Trophoblast cell (in vitro differentiated cells and primary cell): ENCODE measurements around the gene POLR2C.
A peak's percentile ranks its signal among the peaks of the same experiment; 100 is the strongest.

ENCODE experiments used
- DNase-seq, 2 donors: peaks; one replicate each; pipeline ENCODE4 v3.0.0-alpha.2; 2016
- H2AFZ ChIP-seq: 2 replicates; pipeline ENCODE4 v1.6.1; 2013; ENCODE audit warnings: low read length, moderate library complexity, mild to moderate bottlenecking; ENCODE audit not compliant: insufficient read depth, poor library complexity
- H2AK5ac ChIP-seq: 2 replicates; pipeline ENCODE4 v1.6.1; 2013; ENCODE audit warnings: mild to moderate bottlenecking, low read length
- H2BK120ac ChIP-seq: 2 replicates; pipeline ENCODE4 v1.6.1; 2013; ENCODE audit warnings: low read length, mild to moderate bottlenecking, moderate library complexity; ENCODE audit not compliant: insufficient read depth, poor library complexity
- H2BK12ac ChIP-seq: 2 replicates; pipeline ENCODE4 v1.6.1; 2013; ENCODE audit warnings: mild to moderate bottlenecking, low read length, moderate library complexity
- H2BK5ac ChIP-seq: 2 replicates; pipeline ENCODE4 v1.6.1; 2013; ENCODE audit warnings: low read length, low read depth, moderate library complexity, mild to moderate bottlenecking; ENCODE audit not compliant: poor library complexity
- H3K14ac ChIP-seq: 2 replicates; pipeline ENCODE4 v1.6.1; 2013; ENCODE audit warnings: mild to moderate bottlenecking, low read length
- H3K18ac ChIP-seq: 2 replicates; pipeline ENCODE4 v1.6.1; 2013; ENCODE audit warnings: mild to moderate bottlenecking, low read length
- H3K23ac ChIP-seq: 2 replicates; pipeline ENCODE4 v1.6.1; 2013; ENCODE audit warnings: low read length
- H3K27ac ChIP-seq: 2 replicates; pipeline ENCODE4 v1.5.1; 2013; ENCODE audit warnings: low read depth, mild to moderate bottlenecking, inconsistent platforms, low read length, moderate library complexity
- H3K27me3 ChIP-seq: 2 replicates; pipeline ENCODE4 v1.6.1; 2013; ENCODE audit warnings: inconsistent platforms, mild to moderate bottlenecking, low read length, moderate library complexity; ENCODE audit not compliant: insufficient read depth
- H3K36me3 ChIP-seq, 2 experiments: 1 replicate in 1 of 2; 2 replicates in 1 of 2; pipeline ENCODE4 v1.6.1; 2013; ENCODE audit warnings: low read length in 2 of 2, mild to moderate bottlenecking in 2 of 2, moderate library complexity in 1 of 2; ENCODE audit not compliant: insufficient read depth in 2 of 2, control insufficient read depth in 1 of 2
- H3K4ac ChIP-seq: 2 replicates; pipeline ENCODE4 v1.6.1; 2013; ENCODE audit warnings: low read depth, mild to moderate bottlenecking, low read length, moderate library complexity
- H3K4me1 ChIP-seq, 2 experiments: 1 replicate in 1 of 2; 2 replicates in 1 of 2; pipeline ENCODE4 v1.6.1; 2013; ENCODE audit warnings: low read length in 2 of 2, mild to moderate bottlenecking in 2 of 2, moderate library complexity in 1 of 2; ENCODE audit not compliant: insufficient read depth in 2 of 2, control insufficient read depth in 1 of 2
- H3K4me2 ChIP-seq: 2 replicates; pipeline ENCODE4 v1.6.1; 2013; ENCODE audit warnings: inconsistent platforms, mild to moderate bottlenecking, low read length, moderate library complexity
- H3K4me3 ChIP-seq: 2 replicates; pipeline ENCODE4 v1.5.1; 2013; ENCODE audit warnings: mild to moderate bottlenecking, low read depth, low read length, inconsistent platforms
- H3K79me1 ChIP-seq: one replicate; pipeline ENCODE4 v1.6.1; 2013; ENCODE audit warnings: low read length
- H3K79me2 ChIP-seq: 2 replicates; pipeline ENCODE4 v1.6.1; 2013; ENCODE audit warnings: low read length, mild to moderate bottlenecking; ENCODE audit not compliant: control insufficient read depth, insufficient read depth, poor library complexity
- H3K9ac ChIP-seq: 2 replicates; pipeline ENCODE4 v1.6.1; 2013; ENCODE audit warnings: mild to moderate bottlenecking, low read length
- H3K9me3 ChIP-seq: 2 replicates; pipeline ENCODE4 v1.6.1; 2013; ENCODE audit warnings: low read depth, mild to moderate bottlenecking, control low read depth, inconsistent platforms, low read length; ENCODE audit not compliant: insufficient read depth
- H4K12ac ChIP-seq: 2 replicates; pipeline ENCODE4 v1.6.1; 2013; ENCODE audit warnings: low read depth, mild to moderate bottlenecking, low read length, moderate library complexity
- H4K8ac ChIP-seq: 2 replicates; pipeline ENCODE4 v1.6.1; 2013; ENCODE audit warnings: low read depth, mild to moderate bottlenecking, low read length, moderate library complexity
- H4K91ac ChIP-seq: one replicate; pipeline ENCODE4 v1.6.1; 2013; ENCODE audit warnings: low read depth, mild to moderate bottlenecking, low read length, moderate library complexity
- WGBS: extraction: QIAGEN DNeasy Blood & Tissue Kit; methylation state at CpG from one replicate; pipeline ENCODE4 v1.1.7; 2013; ENCODE audit warnings: missing lambda C conversion rate; ENCODE audit not compliant: insufficient read length, insufficient coverage; ENCODE audit errors: extremely low coverage; 5-methylcytosine and 5-hydroxymethylcytosine counted together

The POLR2C gene

DNA sequence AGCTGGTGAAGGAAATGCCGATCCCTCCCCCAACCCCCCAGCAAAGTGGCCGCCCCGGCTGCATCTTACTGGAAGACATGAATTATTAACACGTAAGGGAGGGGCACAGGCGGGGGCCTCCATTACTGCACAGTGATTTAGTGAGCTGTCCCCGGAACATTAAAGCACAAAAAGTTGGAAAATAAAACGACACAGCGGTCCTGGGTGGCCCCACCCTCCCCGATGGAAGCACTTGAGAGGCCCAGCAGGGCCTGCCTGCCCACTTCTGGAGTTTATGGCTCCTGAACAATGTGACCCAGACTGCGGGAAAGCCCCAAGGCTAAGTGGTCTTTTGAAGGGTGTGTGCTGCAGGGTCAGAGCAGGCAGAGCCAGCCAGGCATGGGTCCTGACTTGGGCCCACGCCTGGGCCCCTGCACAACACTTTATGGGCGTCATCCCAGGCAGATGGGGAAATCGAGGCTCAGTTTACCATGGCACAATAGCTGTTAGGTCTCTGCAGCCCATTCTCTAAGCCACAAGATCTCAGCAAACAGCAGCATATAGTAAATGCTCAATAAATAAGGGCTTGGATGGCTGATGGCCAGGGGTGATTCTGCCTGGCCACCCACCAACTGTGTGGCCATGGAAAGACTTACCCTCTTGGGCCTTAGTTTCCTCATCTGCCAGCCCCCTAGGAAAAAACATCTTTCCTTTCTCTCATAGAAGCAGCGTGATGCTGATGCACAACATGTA lies 51.1 kb downstream of the POLR2C start:
- Histone ChIP-seq H3K9ac (no peak overlapping the region), H3K36me3 (peaks cover 2 to 12% of the 10 kb centered on the region in 2 experiments), H4K12ac (peak overlapping the region; percentile 50), H3K4ac (peak overlapping the region; percentile 85), H3K9me3 (no peaks in the 10 kb centered on the region), H3K4me1 (peaks cover 62% of the 10 kb centered on the region in 2 experiments), H3K18ac (peak overlapping the region; percentile 79), H3K79me2 (peaks cover 36% of the 10 kb centered on the region), H2AFZ (peak overlapping the region; percentile 49), H3K79me1 (peaks cover 83% of the 10 kb centered on the region), H2AK5ac (peak overlapping the region; percentile 91), H2BK12ac (peak overlapping the region; percentile 98), H4K91ac (peak overlapping the region; percentile 100), H2BK120ac (peak overlapping the region; percentile 98), H3K14ac (peak overlapping the region; percentile 93), H4K8ac (peak overlapping the region; percentile 89), H3K27me3 (no peaks in the 10 kb centered on the region), H2BK5ac (peak overlapping the region; percentile 98), H3K4me2 (no peak overlapping the region), H3K4me3 (no peak overlapping the region), H3K23ac (no peak overlapping the region), H3K27ac (peak overlapping the region; percentile 98)
- DNase-seq: peak; percentile 19 to 68
- WGBS: no CpG with 5 or more reads among the region's 14 CpGs

DNA sequence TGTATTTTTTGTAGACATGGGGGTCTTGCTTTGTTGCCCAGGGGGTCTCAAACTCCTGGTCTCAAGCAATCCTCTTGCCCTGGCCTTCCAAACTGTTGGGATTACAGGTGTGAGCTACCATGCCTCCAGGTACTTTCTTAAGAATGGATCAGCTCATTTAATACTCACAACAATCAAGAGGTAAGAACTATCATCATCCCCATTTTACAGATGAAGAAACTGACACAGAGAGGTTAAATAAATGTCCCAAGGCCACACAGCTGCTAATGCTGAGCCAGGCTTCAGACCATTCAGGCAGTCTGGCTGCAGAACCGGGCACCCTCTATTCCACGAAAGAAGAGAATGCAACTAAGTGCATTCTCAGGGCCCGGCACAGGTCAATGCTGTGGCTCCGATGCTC lies 51.9 kb downstream of the POLR2C start:
- Histone ChIP-seq H3K14ac (peak overlapping the region; percentile 93), H3K9me3 (no peaks in the 10 kb centered on the region), H3K79me1 (peaks cover 83% of the 10 kb centered on the region), H3K23ac (no peak overlapping the region), H3K4me1 (peaks cover 58 to 61% of the 10 kb centered on the region in 2 experiments), H3K4me2 (peak overlapping the region; percentile 3), H3K27ac (peak overlapping the region; percentile 98), H2AFZ (no peak overlapping the region), H3K79me2 (peaks cover 33% of the 10 kb centered on the region), H2BK120ac (peak overlapping the region; percentile 98), H2BK12ac (peak overlapping the region; percentile 98), H3K4ac (peak overlapping the region; percentile 85), H3K36me3 (peaks cover 4 to 16% of the 10 kb centered on the region in 2 experiments), H3K27me3 (no peaks in the 10 kb centered on the region), H4K8ac (peak overlapping the region; percentile 89), H2AK5ac (peak overlapping the region; percentile 91), H2BK5ac (peak overlapping the region; percentile 98), H4K91ac (peak overlapping the region; percentile 100), H3K9ac (no peak overlapping the region), H3K18ac (peak overlapping the region; percentile 79), H4K12ac (no peak overlapping the region), H3K4me3 (no peak overlapping the region)
- DNase-seq: no peak
- WGBS: no CpG with 5 or more reads among the region's 4 CpGs

DNA sequence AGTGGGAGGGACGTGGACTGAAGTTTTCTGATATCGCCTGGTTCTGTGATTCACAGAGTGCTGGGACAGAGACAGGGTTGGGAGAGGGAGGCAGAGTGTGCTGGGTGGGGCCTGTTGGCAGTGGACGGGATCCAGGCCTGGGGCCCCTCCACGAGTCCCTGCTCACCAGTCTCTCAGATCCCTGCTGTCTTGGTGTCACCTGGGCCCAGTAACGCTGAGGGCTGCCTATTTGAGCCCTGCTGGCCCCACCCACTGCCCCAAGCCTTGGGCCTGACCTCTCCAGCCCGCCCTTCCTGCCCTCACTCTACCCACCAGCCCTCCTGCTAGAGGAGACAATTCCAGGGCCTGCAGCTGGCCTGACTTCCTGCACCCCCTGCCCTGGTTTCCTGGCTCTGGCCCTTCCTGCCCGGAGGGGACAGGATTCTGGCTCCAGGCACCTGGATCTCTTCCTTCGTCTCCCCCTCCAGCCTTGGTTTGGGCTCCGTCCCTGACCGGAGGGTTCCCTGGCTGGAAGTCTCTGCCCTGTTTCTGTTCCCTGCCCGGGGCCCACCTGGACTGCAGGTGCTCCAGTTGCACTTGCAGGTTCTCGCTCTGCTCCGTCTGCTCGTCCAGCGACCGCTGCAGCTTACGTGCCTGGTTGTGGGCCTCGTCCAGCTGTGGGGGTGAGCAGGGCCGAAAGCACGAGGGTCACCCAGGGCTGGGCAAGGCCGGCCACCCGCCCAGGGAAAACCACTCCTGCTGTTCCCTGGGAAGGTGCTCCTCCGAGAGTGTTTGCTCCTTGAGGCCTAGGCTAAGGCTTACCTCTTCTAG lies 52.5 kb downstream of the POLR2C start:
- Histone ChIP-seq H3K4me3 (no peak overlapping the region), H4K91ac (peak overlapping the region; percentile 100), H2BK5ac (peak overlapping the region; percentile 98), H2BK12ac (peak overlapping the region; percentile 98), H3K4me1 (peaks cover 54 to 57% of the 10 kb centered on the region in 2 experiments), H3K79me1 (peaks cover 79% of the 10 kb centered on the region), H4K8ac (peak overlapping the region; percentile 89), H3K4ac (peak overlapping the region; percentile 88), H2AK5ac (peak overlapping the region; percentile 98), H3K4me2 (peak overlapping the region; percentile 3), H3K23ac (no peak overlapping the region), H3K18ac (peak overlapping the region; percentile 87), H3K14ac (peak overlapping the region; percentile 93), H3K79me2 (peaks cover 31% of the 10 kb centered on the region), H4K12ac (peak overlapping the region; percentile 12), H3K9me3 (no peaks in the 10 kb centered on the region), H3K27me3 (no peaks in the 10 kb centered on the region), H3K27ac (peak overlapping the region; percentile 98), H2BK120ac (peak overlapping the region; percentile 98), H2AFZ (peak overlapping the region; percentile 51), H3K9ac (peak overlapping the region; percentile 18), H3K36me3 (peaks cover 4 to 16% of the 10 kb centered on the region in 2 experiments)
- peak in 1 of 2 donors; percentile 21 for DNase-seq
- WGBS: no CpG with 5 or more reads among the region's 23 CpGs

DNA sequence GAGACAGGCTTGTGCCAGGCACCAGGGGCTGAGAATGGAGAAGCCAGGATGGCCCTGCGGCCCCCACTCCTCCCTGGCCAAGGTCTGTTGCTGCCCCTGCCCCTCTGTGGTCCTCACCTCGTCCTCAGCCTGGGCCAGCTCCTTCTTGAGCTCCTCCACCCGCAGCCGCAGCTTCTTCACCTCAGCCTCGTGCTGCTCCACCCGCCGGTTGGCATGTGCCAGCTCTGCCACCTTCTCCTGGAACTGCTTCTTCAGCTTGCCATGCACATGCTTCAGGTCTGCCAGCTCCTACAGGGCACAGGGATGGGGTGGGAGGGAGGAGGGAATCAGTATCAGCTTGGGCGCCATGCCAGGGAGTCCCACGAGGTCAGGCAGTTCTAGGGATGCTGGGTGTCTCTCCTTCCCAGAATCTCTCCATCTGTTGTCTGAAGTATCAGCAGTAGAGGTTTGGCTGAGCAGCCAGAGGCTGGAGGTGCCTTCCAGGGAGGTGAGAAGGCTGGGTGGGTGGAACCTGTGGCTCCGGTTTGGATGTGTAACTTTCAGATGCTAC lies 53.8 kb downstream of the POLR2C start:
- no peak for DNase-seq
- no peak overlapping the region for H4K12ac ChIP-seq
- peak overlapping the region; percentile 98 for H3K27ac ChIP-seq
- H2BK5ac ChIP-seq: peak overlapping the region; percentile 98
- peak overlapping the region; percentile 88 for H3K4ac ChIP-seq
- H2BK120ac ChIP-seq: peak overlapping the region; percentile 98
- WGBS: no CpG with 5 or more reads among the region's 10 CpGs
- peaks cover 71% of the 10 kb centered on the region for H3K79me1 ChIP-seq
- H2BK12ac ChIP-seq: peak overlapping the region; percentile 98
- H3K9me3 ChIP-seq: no peaks in the 10 kb centered on the region
- H3K4me3 ChIP-seq: no peak overlapping the region
- peak overlapping the region; percentile 87 for H3K18ac ChIP-seq
- no peak overlapping the region for H3K23ac ChIP-seq
- no peak overlapping the region for H3K4me2 ChIP-seq
- H4K8ac ChIP-seq: peak overlapping the region; percentile 80
- H3K79me2 ChIP-seq: peaks cover 28% of the 10 kb centered on the region
- H2AFZ ChIP-seq: peak overlapping the region; percentile 33
- peak overlapping the region; percentile 98 for H2AK5ac ChIP-seq
- H3K4me1 ChIP-seq: peaks cover 49 to 53% of the 10 kb centered on the region in 2 experiments
- H3K36me3 ChIP-seq: peaks cover 4 to 20% of the 10 kb centered on the region in 2 experiments
- peak overlapping the region; percentile 97 for H4K91ac ChIP-seq
- no peaks in the 10 kb centered on the region for H3K27me3 ChIP-seq
- no peak overlapping the region for H3K9ac ChIP-seq
- H3K14ac ChIP-seq: peak overlapping the region; percentile 87
